ENCODE results near the gene OR4C45.

Gene OR4C45

GRCh38 chr11:50072226-50073112 lies 39.8 kb downstream of the OR4C45 start:
- H3K36me3 ChIP-seq (ENCODE audit: control insufficient read depth in 2 of 2, insufficient read depth in 1 of 2, low read length in 2 of 2), result no peaks in the 10 kb centered on the region
- H3K27ac ChIP-seq (ENCODE audit: extremely low read depth, low read depth, low read length), result no peak overlapping the region
- TF ChIP-seq SP2 (tag by site-specific recombination; IDR thresholded peaks at IDR 0.05), result no peak
- no peak for TF ChIP-seq PBX3 (CRISPR knock-in tag; IDR thresholded peaks at IDR 0.05)
- TF ChIP-seq ZNF707 (tag by site-specific recombination; IDR thresholded peaks at IDR 0.05), result no peak
- no peak for TF ChIP-seq ZNF704 (tag by site-specific recombination; IDR thresholded peaks at IDR 0.05)
- TF ChIP-seq KLF10 (tag by site-specific recombination; IDR thresholded peaks at IDR 0.05), result no peak
- no peak overlapping the region for H3K4me3 ChIP-seq (ENCODE audit: low read depth, low read length)
- CTCF ChIA-PET, result interaction anchor here (0.7 kb wide), 1 partner anchor 664 kb away, joined by 4 read pairs; no protein-coding TSS in a partner anchor
- POLR2A ChIA-PET, result no interaction called here
- no peaks in the 10 kb centered on the region for H3K9me3 ChIP-seq (ENCODE audit: control insufficient read depth, insufficient read depth, low read depth, low read length)
- H3K4me1 ChIP-seq (ENCODE audit: control insufficient read depth, insufficient read depth, low read length), result no peaks in the 10 kb centered on the region

- CTCF ChIA-PET, result no interaction called here
- H3K4me3 ChIP-seq (ENCODE audit: low read depth, low read length), result no peak overlapping the region
- H3K27ac ChIP-seq (ENCODE audit: extremely low read depth, low read depth, low read length), result no peak overlapping the region
- no peaks in the 10 kb centered on the region for H3K4me1 ChIP-seq (ENCODE audit: control insufficient read depth, insufficient read depth, low read length)
- POLR2A ChIA-PET, result no interaction called here
- H3K36me3 ChIP-seq (ENCODE audit: control insufficient read depth in 2 of 2, insufficient read depth in 1 of 2, low read length in 2 of 2), result no peaks in the 10 kb centered on the region
- H3K9me3 ChIP-seq (ENCODE audit: control insufficient read depth, insufficient read depth, low read depth, low read length), result no peaks in the 10 kb centered on the region
- no peak for TF ChIP-seq ZNF707 (tag by site-specific recombination; IDR thresholded peaks at IDR 0.05)
- no peak for TF ChIP-seq ZNF37A (tag by site-specific recombination; IDR thresholded peaks at IDR 0.05)
- TF ChIP-seq ZNF26 (tag by site-specific recombination; IDR thresholded peaks at IDR 0.05), result no peak
- TF ChIP-seq KLF10 (tag by site-specific recombination; IDR thresholded peaks at IDR 0.05), result no peak
- no peak for TF ChIP-seq ZNF302 (tag by site-specific recombination; IDR thresholded peaks at IDR 0.05; ENCODE audit: low read depth)
- no peak for TF ChIP-seq SP2 (tag by site-specific recombination; IDR thresholded peaks at IDR 0.05)
- no peak for TF ChIP-seq ZNF24 (tag by site-specific recombination; IDR thresholded peaks at IDR 0.05)
- TF ChIP-seq ZNF449 (tag by site-specific recombination; IDR thresholded peaks at IDR 0.05), result no peak
- TF ChIP-seq SP7 (tag by site-specific recombination; IDR thresholded peaks at IDR 0.05), result no peak
- no peak for TF ChIP-seq ZNF585B (tag by site-specific recombination; IDR thresholded peaks at IDR 0.05)
- no peak for TF ChIP-seq ZNF266 (tag by site-specific recombination; IDR thresholded peaks at IDR 0.05; ENCODE audit: low read depth)
- no peak for TF ChIP-seq ZNF791 (tag by site-specific recombination; IDR thresholded peaks at IDR 0.05)
- TF ChIP-seq GLIS1 (tag by site-specific recombination; IDR thresholded peaks at IDR 0.05), result no peak
- no peak for TF ChIP-seq ZNF184 (tag by site-specific recombination; IDR thresholded peaks at IDR 0.05)
These were observed 40.7 kb downstream of the OR4C45 start for GRCh38 chr11:50073113-50074105.
